ENCODE data around the gene RPTOR. TPM values are rescaled to one million over a fixed set of nuclear protein-coding genes. Genes with fewer than 3 reads are reported as not detected.

RPTOR gene
- total and polyA plus RNA-seq, 10 of the 15 experiments (the other 5 are each of a cell fraction or from before 2014, with no cell fraction given), result 0.18 to 32.1 (median 7.8) TPM

- WGBS (ENCODE audit: insufficient coverage, insufficient replicate concordance, low lambda C conversion rate, missing lambda C conversion rate), result 88% methylated on average over 15 of the region's 15 CpGs
- ChIA-PET POLR2A (no interaction called here), SMC1A (ENCODE audit: uncharacterized antibody, unreplicated experiment) (no interaction called here), CTCF (interaction anchor here (1.2 kb wide), 1 partner anchor 11 kb away, joined by 3 read pairs; no protein-coding TSS in a partner anchor), RAD21 (ENCODE audit: unreplicated experiment) (no interaction called here)
- no peaks in the 10 kb centered on the region for H3K79me2 ChIP-seq (ENCODE audit: control insufficient read depth, insufficient read depth, low read length)
- peaks cover 0 to 4% of the 10 kb centered on the region in 2 experiments; a peak in 2 of 4 replicates for H3K36me3 ChIP-seq (ENCODE audit: control insufficient read depth in 2 of 2, insufficient read depth in 2 of 2, low read length in 1 of 2)
- FAIRE-seq, result no peak
- H3K27me3 ChIP-seq (replicated peaks in 1 of 2; ENCODE audit: control insufficient read depth in 2 of 2, insufficient read depth in 2 of 2, low read length in 1 of 2), result no peaks in the 10 kb centered on the region
- DNase-seq (ENCODE audit: low read depth, low spot score), result no peak
- H3K4me1 ChIP-seq (ENCODE audit: control insufficient read depth, insufficient read depth, low read length), result no peaks in the 10 kb centered on the region
- TF ChIP-seq JUND (IDR thresholded peaks at IDR 0.05; ENCODE audit: low read depth, low read length), result no peak
- no peak for TF ChIP-seq ZNF207 (IDR thresholded peaks at IDR 0.05; ENCODE audit: borderline replicate concordance)
- TF ChIP-seq MTA3 (IDR thresholded peaks at IDR 0.05; ENCODE audit: borderline replicate concordance, low read length), result no peak
- TF ChIP-seq NR2C2 (IDR thresholded peaks at IDR 0.05; ENCODE audit: borderline replicate concordance, control insufficient read depth, insufficient read length, low read depth), result no peak
- no peak for TF ChIP-seq BCL11A (IDR thresholded peaks at IDR 0.05; ENCODE audit: low read depth, low read length)
- no peak for TF ChIP-seq RUNX3 (IDR thresholded peaks at IDR 0.05; ENCODE audit: low read length)
- no peak for TF ChIP-seq NFYA (IDR thresholded peaks at IDR 0.05; ENCODE audit: borderline replicate concordance, low read depth, low read length)
- TF ChIP-seq WRNIP1 (IDR thresholded peaks at IDR 0.05; ENCODE audit: borderline replicate concordance, low read depth, low read length), result no peak
- ATAC-seq, result no peak
- no peak overlapping the region for H2AFZ ChIP-seq (ENCODE audit: control insufficient read depth, low read depth, low read length)
- H4K20me1 ChIP-seq (ENCODE audit: control insufficient read depth, insufficient read depth), result no peaks in the 10 kb centered on the region
- no peak overlapping the region for H3K4me3 ChIP-seq
- no peak overlapping the region for H3K9ac ChIP-seq (ENCODE audit: control insufficient read depth, insufficient read depth, low read length)
- H3K4me2 ChIP-seq (ENCODE audit: control insufficient read depth, insufficient read depth), result no peak overlapping the region
- no peak overlapping the region for H3K27ac ChIP-seq (ENCODE audit: control insufficient read depth, insufficient read depth)
- no TSS peak for BruUV-seq (replicated peaks)
- H3K9me3 ChIP-seq (replicated peaks; ENCODE audit: control insufficient read depth, insufficient read depth, low read length), result peaks cover 13% of the 10 kb centered on the region; the same call in 2 of the 3 replicates
- intact Hi-C loops (cut with micrococcal nuclease; ENCODE audit: unreplicated experiment) (no loop called here), in situ Hi-C loops (cut with MboI) (no loop called here)
Observed at GRCh38 chr17:80918731-80919130, 374.1 kb downstream of the RPTOR start.
